ENCODE measurements around the gene POFUT1. TPM values are rescaled to one million over a fixed set of nuclear protein-coding genes. Genes with fewer than 3 reads are reported as not detected.
"Not testable (repeated sequence)": the region's sequence is repeated elsewhere in the genome, so short reads cannot be mapped to it uniquely, and the experiment has no call there.

The POFUT1 gene
- total RNA-seq, 1 donor from 2014 or later = 55.2 TPM

GRCh38 chr20:32234135-32234808 is 26.6 kb downstream of the POFUT1 start:
- DNase-seq (ENCODE audit: low spot score) = no peak

- DNase-seq (ENCODE audit: low spot score) = no peak
These were observed 27.8 kb downstream of the POFUT1 start for GRCh38 chr20:32235331-32236047.

- DNase-seq (ENCODE audit: low spot score) = no peak
These were observed 28.4 kb downstream of the POFUT1 start for GRCh38 chr20:32236048-32236533.

GRCh38 chr20:32236819-32237218 is 29.1 kb downstream of the POFUT1 start:
- no peak for DNase-seq (ENCODE audit: low spot score)

- DNase-seq (ENCODE audit: low spot score) = no peak
These were observed 29.7 kb downstream of the POFUT1 start for GRCh38 chr20:32237419-32237818.

- DNase-seq (ENCODE audit: low spot score) = no peak
These were observed 31.1 kb downstream of the POFUT1 start for GRCh38 chr20:32238483-32239425.

GRCh38 chr20:32240205-32240604 is 32.5 kb downstream of the POFUT1 start:
- no peak for DNase-seq (ENCODE audit: low spot score)

- DNase-seq (ENCODE audit: low spot score) = no peak
These were observed 34.1 kb downstream of the POFUT1 start for GRCh38 chr20:32241807-32242206.

GRCh38 chr20:32244150-32244823 is 36.6 kb downstream of the POFUT1 start:
- DNase-seq (ENCODE audit: low spot score) = no peak

GRCh38 chr20:32244959-32245358 is 37.3 kb downstream of the POFUT1 start:
- DNase-seq (ENCODE audit: low spot score) = no peak

- DNase-seq (ENCODE audit: low spot score) = not testable (repeated sequence)
These were observed 38.5 kb downstream of the POFUT1 start for GRCh38 chr20:32246208-32246607.

- DNase-seq (ENCODE audit: low spot score) = no peak
These were observed 40.4 kb downstream of the POFUT1 start for GRCh38 chr20:32248043-32248442.

- DNase-seq (ENCODE audit: low spot score) = no peak
These were observed 41.5 kb downstream of the POFUT1 start for GRCh38 chr20:32249030-32249738.

- DNase-seq (ENCODE audit: low spot score) = no peak
These were observed 43.8 kb downstream of the POFUT1 start for GRCh38 chr20:32251470-32251869.

- no peak for DNase-seq (ENCODE audit: low spot score)
These were observed 44.5 kb downstream of the POFUT1 start for GRCh38 chr20:32252189-32252588.

GRCh38 chr20:32260973-32261372 is 53.3 kb downstream of the POFUT1 start:
- DNase-seq (ENCODE audit: low spot score) = not testable (repeated sequence)

GRCh38 chr20:32261644-32262043 is 54.0 kb downstream of the POFUT1 start:
- no peak for DNase-seq (ENCODE audit: low spot score)

GRCh38 chr20:32263398-32263954 is 55.8 kb downstream of the POFUT1 start:
- no peak for DNase-seq (ENCODE audit: low spot score)

- DNase-seq (ENCODE audit: low spot score) = no peak
These were observed 63.9 kb downstream of the POFUT1 start for GRCh38 chr20:32271620-32272019.

- no peak for DNase-seq (ENCODE audit: low spot score)
These were observed 66.7 kb downstream of the POFUT1 start for GRCh38 chr20:32274359-32274758.

- DNase-seq (ENCODE audit: low spot score) = not testable (repeated sequence)
These were observed 67.5 kb downstream of the POFUT1 start for GRCh38 chr20:32275163-32275562.

Measured in ureter (tissue), 1 donor.